Activated naive CD8-positive, alpha-beta T cell (primary cell): Measurements from ENCODE around the gene TRAF4.
A peak's percentile ranks its signal among the peaks of the same experiment; 100 is the strongest.
"Not testable (repeated sequence)": the region's sequence is repeated elsewhere in the genome, so short reads cannot be mapped to it uniquely, and the experiment has no call there.

Experiments
- H3K27ac Mint-ChIP-seq: one replicate; pipeline ENCODE4 v1.8.0; 2021; ENCODE audit warnings: mixed read lengths
- H3K27me3 Mint-ChIP-seq: one replicate; pipeline ENCODE4 v1.8.0; 2021; ENCODE audit warnings: mixed read lengths
- H3K36me3 Mint-ChIP-seq: one replicate; pipeline ENCODE4 v1.8.0; 2021; ENCODE audit warnings: mixed read lengths
- H3K4me1 Mint-ChIP-seq: one replicate; pipeline ENCODE4 v1.8.0; 2021; ENCODE audit warnings: low read depth, mixed read lengths
- H3K4me3 Mint-ChIP-seq: one replicate; pipeline ENCODE4 v1.8.0; 2021; ENCODE audit warnings: mild to moderate bottlenecking, mixed read lengths
- H3K9me3 Mint-ChIP-seq: one replicate; pipeline ENCODE4 v1.8.0; 2021; ENCODE audit warnings: low read depth, mixed read lengths

Gene TRAF4

DNA sequence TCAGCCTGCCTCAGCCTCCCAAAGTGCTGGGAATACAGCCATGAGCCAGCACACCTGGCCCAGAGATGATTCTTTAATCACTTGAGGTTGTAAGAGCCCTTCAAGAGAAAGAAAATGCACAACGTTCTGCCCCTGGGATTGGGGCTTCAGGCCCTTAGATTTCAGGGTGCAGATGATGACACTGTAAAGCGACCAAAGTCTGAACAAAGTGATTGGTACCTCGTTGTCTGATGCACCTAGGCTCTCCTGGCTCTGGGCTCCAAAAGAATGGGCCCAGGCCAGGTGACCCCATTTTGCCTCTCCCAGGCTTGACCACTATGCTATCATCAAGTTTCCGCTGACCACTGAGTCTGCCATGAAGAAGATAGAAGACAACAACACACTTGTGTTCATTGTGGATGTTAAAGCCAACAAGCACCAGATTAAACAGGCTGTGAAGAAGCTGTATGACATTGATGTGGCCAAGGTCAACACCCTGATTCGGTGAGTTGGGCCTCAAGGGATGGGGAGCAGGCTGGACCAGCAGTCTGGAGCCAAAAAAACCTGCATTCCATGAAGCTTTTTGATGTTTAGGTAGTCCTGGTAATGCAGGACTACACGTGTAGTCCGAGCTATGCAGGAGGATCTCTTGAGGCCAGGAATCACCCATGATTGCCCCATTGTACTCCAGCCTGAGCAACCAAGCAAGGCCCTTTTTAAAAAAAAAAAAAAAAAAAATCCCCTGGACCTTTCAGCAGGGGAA, 21.2 kb upstream of the TRAF4 start:
- no peaks in the 10 kb centered on the region for H3K27me3 Mint-ChIP-seq
- H3K4me3 Mint-ChIP-seq = peak overlapping the region; percentile 99
- H3K27ac Mint-ChIP-seq = peak overlapping the region; percentile 100
- peaks cover 42% of the 10 kb centered on the region for H3K4me1 Mint-ChIP-seq
- no peaks in the 10 kb centered on the region for H3K9me3 Mint-ChIP-seq
- H3K36me3 Mint-ChIP-seq = peaks cover 30% of the 10 kb centered on the region

DNA sequence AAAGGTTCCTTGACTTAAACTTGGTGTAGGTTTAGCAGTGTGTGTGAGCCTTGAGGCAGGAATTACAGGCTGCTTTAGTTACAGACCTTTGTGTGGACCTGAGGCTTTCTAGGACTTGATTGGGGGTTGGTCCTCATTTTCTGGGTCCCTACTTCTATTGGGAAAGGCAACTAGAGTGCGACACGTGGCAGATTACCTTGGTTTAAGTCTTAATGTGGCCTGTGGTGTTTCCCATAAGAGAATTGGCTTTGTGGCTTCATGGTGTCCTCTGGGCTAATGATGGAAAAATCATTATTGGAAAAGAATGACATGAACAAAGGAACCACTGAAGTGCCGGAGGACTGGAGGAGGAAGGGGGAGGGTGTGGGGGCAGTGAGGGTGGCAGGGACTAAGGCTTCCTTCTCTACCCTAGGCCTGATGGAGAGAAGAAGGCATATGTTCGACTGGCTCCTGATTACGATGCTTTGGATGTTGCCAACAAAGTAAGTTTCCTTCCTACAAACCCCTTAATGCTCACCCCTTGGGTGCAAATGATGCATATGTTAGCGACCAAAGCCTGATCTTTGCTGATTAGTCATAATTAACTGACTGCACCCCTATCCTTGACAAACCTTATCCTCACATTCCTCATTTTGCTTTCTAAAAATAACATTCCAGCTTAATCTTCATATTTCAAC, 20.5 kb upstream of the TRAF4 start:
- Mint-ChIP-seq H3K4me3 (peak overlapping the region; percentile 99), H3K27me3 (no peaks in the 10 kb centered on the region), H3K27ac (peak overlapping the region; percentile 95), H3K36me3 (peaks cover 30% of the 10 kb centered on the region), H3K9me3 (no peaks in the 10 kb centered on the region), H3K4me1 (peaks cover 43% of the 10 kb centered on the region)

DNA sequence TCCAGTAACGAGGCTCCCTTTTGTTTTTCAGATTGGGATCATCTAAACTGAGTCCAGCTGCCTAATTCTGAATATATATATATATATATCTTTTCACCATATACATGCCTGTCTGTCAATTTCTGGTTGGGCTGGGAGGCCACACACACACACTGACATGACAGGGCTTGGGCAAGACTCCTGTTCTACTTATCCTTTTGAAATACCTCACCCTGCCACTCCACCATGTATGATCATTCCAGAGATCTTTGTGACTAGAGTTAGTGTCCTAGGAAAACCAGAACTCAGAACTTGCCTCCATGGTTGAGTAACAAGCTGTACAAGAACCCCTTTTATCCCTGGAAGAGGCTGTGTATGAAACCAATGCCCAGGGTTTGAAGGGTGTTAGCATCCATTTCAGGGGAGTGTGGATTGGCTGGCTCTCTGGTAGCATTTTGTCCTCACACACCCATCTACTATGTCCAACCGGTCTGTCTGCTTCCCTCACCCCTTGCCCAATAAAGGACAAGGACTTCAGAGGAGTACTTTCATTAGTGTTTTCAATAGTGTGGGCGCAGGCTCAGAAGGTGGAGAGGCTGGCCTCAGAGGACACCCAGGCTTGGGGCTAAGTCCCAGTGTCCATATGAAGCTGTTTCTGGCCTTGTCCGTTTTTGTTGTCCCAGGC, 19.8 kb upstream of the TRAF4 start:
- Mint-ChIP-seq H3K4me3 (peak overlapping the region; percentile 99), H3K27ac (peak overlapping the region; percentile 95), H3K4me1 (peaks cover 40% of the 10 kb centered on the region), H3K36me3 (peaks cover 30% of the 10 kb centered on the region)
- H3K9me3 Mint-ChIP-seq, H3K27me3 Mint-ChIP-seq: not testable (repeated sequence)

DNA sequence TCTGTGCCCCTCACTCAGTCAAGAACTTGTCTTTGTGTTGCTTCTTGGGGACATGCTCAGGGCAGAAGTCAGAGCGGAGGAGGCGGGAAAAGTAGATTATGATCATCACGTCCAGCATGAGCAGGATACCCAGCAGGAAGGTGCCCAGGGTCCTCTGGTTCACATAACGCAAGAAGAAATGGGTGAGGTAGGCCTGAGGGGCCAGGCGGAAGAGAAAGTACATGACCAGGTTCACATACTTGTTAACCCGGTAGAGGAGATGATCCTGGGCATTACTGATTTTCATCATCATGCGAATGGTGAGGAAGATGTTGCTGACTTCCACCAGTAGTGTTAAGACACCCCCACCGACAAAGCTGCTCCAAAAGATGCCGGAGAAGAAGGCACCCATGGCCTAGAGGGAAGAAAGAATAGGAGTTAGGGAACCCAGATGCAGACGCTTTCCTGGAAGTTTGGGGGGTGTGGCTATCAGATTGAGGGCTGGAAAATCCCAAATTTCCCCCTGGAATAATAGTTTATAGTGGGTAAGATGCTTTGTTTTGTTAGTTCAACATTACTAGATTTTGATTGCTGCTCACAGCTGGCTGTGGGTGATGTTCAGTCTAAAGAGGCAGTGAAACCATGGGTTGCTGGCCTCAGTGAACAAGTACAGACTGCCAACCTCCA, 19.2 kb upstream of the TRAF4 start:
- peaks cover 39% of the 10 kb centered on the region for H3K4me1 Mint-ChIP-seq
- peaks cover 30% of the 10 kb centered on the region for H3K36me3 Mint-ChIP-seq
- no peaks in the 10 kb centered on the region for H3K9me3 Mint-ChIP-seq
- H3K4me3 Mint-ChIP-seq = peak overlapping the region; percentile 99
- H3K27ac Mint-ChIP-seq = peak overlapping the region; percentile 95
- no peaks in the 10 kb centered on the region for H3K27me3 Mint-ChIP-seq

DNA sequence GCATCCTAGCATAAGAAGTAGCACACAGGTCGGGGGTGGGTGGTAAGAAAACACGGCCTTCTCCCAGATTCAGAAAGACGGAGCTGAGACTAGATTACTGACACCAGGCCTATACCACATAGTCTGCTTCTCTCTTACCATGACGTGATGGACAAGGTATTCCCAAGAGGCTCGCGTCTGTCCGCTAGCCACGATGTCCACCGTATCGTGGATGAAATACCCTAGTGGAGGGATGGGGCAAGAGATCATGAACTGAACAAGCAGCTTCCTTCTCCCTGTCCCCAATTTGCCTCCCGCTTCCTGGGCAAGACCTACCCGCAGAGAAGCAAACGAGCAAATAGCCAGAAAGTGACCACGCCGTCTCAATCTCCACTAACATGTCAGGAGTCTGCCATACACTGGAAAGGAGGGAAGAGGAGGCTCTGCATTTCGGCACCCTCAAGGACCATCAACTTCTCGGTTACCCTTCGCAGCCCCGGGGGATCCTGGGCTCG, 18.6 kb upstream of the TRAF4 start:
- H3K27me3 Mint-ChIP-seq = no peaks in the 10 kb centered on the region
- peaks cover 27% of the 10 kb centered on the region for H3K36me3 Mint-ChIP-seq
- H3K9me3 Mint-ChIP-seq = no peaks in the 10 kb centered on the region
- H3K4me1 Mint-ChIP-seq = peaks cover 42% of the 10 kb centered on the region
- H3K4me3 Mint-ChIP-seq = peak overlapping the region; percentile 99
- H3K27ac Mint-ChIP-seq = peak overlapping the region; percentile 95

DNA sequence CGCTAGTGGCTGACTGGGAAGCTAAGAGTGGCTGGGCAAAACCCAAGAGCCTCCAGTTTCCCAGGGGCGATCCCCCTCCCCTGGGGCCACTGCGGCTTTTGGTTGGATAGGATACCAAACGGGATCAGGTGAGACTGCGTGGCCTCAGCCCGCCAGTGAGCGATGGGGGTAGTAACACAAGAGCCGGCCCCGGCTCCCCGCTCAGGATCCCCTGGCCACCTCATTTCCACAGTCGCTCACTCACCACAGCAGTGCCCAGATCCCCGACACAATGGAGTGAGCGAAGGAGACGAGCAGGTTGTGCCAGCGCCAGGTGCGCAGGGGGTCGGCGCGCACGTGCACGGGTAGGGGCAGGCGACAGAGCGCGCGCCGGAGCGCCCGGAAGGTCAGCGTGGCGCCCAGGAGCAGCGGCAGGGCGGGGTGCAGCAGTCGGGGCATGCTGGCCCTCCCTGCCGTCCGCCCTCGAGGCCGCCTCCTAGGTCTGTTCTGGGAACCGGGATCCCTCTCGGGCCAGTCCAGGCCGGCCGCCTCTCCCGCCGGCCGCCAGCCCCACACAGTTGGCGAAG, 18.1 kb upstream of the TRAF4 start:
- H3K4me1 Mint-ChIP-seq = peaks cover 40% of the 10 kb centered on the region
- H3K36me3 Mint-ChIP-seq = peaks cover 21% of the 10 kb centered on the region
- H3K27me3 Mint-ChIP-seq = no peaks in the 10 kb centered on the region
- H3K4me3 Mint-ChIP-seq = peak overlapping the region; percentile 99
- H3K9me3 Mint-ChIP-seq = no peaks in the 10 kb centered on the region
- H3K27ac Mint-ChIP-seq = peak overlapping the region; percentile 95

DNA sequence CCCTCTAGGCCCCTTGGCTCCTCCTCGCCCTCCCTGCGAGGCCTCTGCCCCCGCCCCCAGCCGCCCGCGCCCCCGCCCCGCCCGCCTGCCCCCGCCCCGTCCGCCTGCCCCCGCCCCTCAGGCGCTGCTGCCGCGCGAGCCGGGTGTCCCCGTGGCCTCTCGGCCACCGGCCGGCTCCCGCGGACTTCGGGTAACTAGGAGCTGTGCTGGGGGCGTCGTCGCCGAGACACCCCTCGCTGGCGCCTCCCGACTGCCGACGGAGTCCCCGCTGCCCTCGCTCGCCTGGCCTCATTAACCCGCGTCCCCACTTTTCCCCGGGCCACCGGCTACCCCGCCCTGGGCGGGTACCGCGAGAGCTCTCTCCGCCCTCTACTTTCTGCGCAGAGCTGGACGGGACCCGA, 17.6 kb upstream of the TRAF4 start, which contains the start of gene TLCD1:
TSS of gene TLCD1 (minus strand) at position 8 of the 401 bp plus-strand sequence. CDS start 136 bp downstream, outside the sequence.
- H3K36me3 Mint-ChIP-seq = peaks cover 20% of the 10 kb centered on the region
- H3K27me3 Mint-ChIP-seq = no peaks in the 10 kb centered on the region
- peaks cover 40% of the 10 kb centered on the region for H3K4me1 Mint-ChIP-seq
- no peaks in the 10 kb centered on the region for H3K9me3 Mint-ChIP-seq
- H3K27ac Mint-ChIP-seq = peak within 1 kb of the TSS; percentile 98
- peak within 1 kb of the TSS; percentile 99 for H3K4me3 Mint-ChIP-seq

DNA sequence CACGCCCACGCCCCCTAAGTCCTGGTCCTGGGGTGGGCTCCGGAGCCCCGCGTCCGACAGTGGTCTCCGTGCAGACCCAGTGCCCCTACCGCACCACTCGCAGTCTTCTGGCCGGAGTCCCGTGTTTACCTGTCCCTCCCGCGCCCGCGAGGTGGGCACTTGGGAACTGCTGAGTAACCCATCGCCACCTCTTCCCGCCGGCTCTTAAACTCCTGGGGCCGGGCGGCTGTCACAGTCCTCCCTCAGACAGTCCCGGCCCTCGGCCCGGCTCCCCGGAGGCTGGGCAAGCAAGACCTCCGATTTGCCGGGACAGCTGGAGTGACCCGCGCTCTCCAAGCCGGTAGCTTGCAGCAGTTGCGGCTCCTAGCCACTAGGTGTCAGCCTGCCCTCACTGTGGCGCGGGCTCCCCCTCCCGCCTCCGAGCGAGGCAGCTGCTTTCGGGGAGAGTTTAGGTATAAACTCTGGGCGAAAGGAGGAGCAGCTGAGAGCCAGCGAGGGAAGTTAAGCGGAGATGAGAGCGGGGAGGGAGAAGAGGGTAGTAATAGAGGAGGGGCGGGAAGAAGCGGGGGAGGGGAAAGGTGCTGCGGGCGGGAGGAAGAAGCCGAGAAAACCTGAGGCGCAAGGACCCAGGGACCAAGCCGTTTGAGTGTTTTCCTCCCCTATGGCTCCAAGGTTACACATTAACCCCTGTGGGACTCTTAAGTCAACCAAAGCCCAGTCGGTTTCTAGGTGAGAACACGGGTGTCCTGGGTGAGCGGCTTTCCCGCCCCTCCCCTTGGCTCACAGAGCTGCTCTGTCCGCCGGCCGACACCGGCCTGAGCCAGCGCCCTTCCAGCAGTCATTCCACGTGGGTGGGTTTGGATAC, 17.0 kb upstream of the TRAF4 start:
- Mint-ChIP-seq H3K4me1 (peaks cover 40% of the 10 kb centered on the region), H3K27ac (peak overlapping the region; percentile 98), H3K36me3 (peaks cover 15% of the 10 kb centered on the region), H3K4me3 (peak overlapping the region; percentile 94), H3K27me3 (no peaks in the 10 kb centered on the region), H3K9me3 (no peaks in the 10 kb centered on the region)

DNA sequence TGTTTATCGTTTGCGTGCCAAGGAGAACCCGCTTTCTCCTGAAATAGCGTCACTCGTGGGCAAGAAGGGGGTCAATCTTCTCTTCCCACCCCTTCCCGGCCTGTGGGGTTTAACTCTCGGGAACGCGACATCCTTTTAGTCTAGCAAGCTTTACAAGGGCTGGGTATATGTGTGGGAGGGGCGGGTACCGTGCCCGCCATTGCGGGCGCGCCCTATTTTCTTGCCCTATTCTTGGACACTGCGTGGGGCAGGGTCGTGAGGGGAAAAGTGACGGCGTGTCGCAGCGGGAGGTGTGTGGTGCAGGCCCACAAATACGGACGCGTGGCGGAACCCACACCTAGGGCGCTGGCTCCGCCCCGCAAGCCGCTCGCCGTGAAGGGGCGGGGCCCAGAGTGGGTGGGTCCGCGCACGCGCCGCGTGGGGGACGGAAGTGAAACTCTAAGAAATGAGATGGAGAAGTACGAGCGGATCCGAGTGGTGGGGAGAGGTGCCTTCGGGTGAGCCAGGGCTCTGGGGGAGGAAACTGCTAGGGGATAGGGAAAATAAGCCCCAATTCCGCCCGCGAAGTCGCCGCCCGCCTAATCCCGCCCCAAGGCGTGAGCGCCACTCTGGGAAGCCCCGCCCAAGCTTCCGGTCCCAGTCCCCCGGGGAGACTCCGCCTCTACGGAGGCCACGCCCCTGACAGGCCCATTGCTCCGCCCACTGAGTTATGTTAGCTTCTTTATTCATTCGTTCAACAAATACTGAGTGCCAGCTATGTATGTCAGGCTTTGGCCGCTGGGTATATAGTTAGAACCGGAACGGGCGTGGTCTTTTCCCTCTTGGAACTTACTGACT, 15.2 kb upstream of the TRAF4 start, which contains the start of gene NEK8:
TSS of gene NEK8 (plus strand) at position 425 of the 837 bp plus-strand sequence. CDS start at position 451, 26 bp downstream.
- Mint-ChIP-seq H3K36me3 (peaks cover 11% of the 10 kb centered on the region), H3K27ac (peak within 1 kb of the TSS; percentile 98), H3K27me3 (no peaks in the 10 kb centered on the region), H3K9me3 (no peaks in the 10 kb centered on the region), H3K4me3 (peak within 1 kb of the TSS; percentile 94), H3K4me1 (peaks cover 30% of the 10 kb centered on the region)

DNA sequence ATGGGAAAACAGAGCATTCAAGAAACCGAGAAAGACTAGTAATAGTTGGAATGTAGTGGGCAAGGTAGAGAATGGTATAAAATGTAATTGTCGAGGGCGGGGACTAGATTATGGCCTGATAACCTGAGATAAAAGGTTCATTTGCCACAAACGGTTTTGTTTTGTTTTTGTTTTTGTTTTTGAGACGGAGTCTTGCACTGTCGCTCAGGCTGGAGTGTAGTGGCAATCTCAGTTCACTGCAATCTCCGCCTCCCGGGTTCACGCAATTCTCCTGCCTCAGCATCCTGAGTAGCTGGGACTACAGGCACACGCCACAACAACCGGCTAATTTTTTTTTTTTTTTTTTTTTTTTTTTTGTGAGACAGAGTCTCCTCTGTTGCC, 13.9 kb upstream of the TRAF4 start:
- Mint-ChIP-seq H3K4me1 (peaks cover 26% of the 10 kb centered on the region), H3K9me3 (no peaks in the 10 kb centered on the region), H3K27me3 (no peaks in the 10 kb centered on the region), H3K27ac (peak overlapping the region; percentile 58), H3K36me3 (peaks cover 4% of the 10 kb centered on the region), H3K4me3 (peak overlapping the region; percentile 23)

DNA sequence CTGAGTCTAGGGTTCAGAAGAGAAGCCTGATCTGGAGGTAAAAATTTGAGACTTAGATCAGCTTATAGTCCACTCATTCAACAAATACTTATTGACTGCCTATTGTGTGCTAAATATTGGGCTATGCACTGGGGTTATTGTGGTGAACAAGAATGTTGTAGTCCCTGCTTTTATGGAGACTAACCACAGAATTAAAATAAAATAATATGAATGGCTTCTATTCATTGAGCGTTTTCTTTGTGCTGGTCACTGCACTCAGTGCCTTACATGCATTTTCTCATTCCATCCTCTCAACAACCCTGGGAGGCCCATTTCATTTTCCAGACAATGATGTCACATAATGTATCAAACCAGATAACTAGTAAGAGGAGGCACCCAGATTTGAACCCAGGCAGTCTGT, 10.5 kb upstream of the TRAF4 start:
- H3K4me1 Mint-ChIP-seq = peaks cover 26% of the 10 kb centered on the region
- H3K36me3 Mint-ChIP-seq = peaks cover 2% of the 10 kb centered on the region
- H3K4me3 Mint-ChIP-seq = no peak overlapping the region
- H3K9me3 Mint-ChIP-seq = no peaks in the 10 kb centered on the region
- H3K27ac Mint-ChIP-seq = no peak overlapping the region
- H3K27me3 Mint-ChIP-seq = no peaks in the 10 kb centered on the region

DNA sequence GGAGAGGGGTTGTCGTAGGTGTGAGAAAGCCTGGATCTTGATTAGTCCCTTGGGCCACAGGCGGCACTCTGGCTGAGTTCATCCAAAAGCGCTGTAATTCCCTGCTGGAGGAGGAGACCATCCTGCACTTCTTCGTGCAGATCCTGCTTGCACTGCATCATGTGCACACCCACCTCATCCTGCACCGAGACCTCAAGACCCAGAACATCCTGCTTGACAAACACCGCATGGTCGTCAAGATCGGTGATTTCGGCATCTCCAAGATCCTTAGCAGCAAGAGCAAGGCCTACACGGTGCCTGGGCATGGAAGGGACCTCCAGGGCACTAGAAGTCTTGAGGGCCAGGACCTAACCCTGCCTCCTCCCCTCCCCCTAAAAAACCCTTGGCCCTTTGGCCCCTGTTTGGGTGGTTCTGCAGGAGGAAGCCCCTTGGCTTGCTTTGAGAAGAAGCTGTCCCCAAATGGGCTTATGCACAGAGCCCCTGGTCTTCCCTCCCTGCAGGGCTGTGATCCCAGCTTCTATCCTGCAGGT, 9.0 kb upstream of the TRAF4 start:
- Mint-ChIP-seq H3K4me1 (peaks cover 32% of the 10 kb centered on the region), H3K36me3 (peaks cover 4% of the 10 kb centered on the region), H3K27me3 (no peaks in the 10 kb centered on the region), H3K9me3 (no peaks in the 10 kb centered on the region), H3K4me3 (no peak overlapping the region), H3K27ac (no peak overlapping the region)

DNA sequence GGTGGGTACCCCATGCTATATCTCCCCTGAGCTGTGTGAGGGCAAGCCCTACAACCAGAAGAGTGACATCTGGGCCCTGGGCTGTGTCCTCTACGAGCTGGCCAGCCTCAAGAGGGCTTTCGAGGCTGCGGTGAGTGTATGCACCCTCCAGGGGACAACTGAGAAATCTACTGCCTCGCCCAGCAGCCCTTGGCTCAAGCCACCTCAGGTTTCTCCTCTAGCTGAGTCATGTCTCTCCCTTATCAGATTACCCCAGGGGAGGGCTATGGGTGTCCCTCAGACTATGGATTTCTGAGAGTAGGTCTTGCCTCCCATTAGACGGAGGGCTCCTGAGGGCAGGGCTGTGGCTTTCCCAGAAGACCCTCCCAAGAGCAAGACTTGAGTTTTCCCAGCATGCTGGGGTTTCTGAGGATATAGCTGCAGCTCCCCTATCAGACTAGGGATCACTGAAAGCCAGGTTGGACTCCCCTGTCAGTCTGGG, 8.5 kb upstream of the TRAF4 start:
- Mint-ChIP-seq H3K36me3 (peaks cover 4% of the 10 kb centered on the region), H3K27me3 (no peaks in the 10 kb centered on the region), H3K4me3 (no peak overlapping the region), H3K4me1 (peaks cover 31% of the 10 kb centered on the region), H3K27ac (no peak overlapping the region), H3K9me3 (no peaks in the 10 kb centered on the region)
